ENCODE data around the gene MYRF.

DNA sequence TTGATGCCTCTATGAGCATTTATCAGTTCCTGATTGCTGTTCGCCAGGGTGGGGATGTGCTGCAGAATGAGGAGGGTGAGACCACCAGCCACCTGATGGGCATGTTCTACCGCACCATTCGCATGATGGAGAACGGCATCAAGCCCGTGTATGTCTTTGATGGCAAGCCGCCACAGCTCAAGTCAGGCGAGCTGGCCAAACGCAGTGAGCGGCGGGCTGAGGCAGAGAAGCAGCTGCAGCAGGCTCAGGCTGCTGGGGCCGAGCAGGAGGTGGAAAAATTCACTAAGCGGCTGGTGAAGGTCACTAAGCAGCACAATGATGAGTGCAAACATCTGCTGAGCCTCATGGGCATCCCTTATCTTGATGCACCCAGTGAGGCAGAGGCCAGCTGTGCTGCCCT, 43.0 kb downstream of the MYRF start:
- TF ChIP-seq, protein P1, sequence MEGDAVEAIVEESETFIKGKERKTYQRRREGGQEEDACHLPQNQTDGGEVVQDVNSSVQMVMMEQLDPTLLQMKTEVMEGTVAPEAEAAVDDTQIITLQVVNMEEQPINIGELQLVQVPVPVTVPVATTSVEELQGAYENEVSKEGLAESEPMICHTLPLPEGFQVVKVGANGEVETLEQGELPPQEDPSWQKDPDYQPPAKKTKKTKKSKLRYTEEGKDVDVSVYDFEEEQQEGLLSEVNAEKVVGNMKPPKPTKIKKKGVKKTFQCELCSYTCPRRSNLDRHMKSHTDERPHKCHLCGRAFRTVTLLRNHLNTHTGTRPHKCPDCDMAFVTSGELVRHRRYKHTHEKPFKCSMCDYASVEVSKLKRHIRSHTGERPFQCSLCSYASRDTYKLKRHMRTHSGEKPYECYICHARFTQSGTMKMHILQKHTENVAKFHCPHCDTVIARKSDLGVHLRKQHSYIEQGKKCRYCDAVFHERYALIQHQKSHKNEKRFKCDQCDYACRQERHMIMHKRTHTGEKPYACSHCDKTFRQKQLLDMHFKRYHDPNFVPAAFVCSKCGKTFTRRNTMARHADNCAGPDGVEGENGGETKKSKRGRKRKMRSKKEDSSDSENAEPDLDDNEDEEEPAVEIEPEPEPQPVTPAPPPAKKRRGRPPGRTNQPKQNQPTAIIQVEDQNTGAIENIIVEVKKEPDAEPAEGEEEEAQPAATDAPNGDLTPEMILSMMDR (conservative IDR thresholded peaks at IDR 0.05) = no peak
- TF ChIP-seq EZH2 (IDR thresholded peaks at IDR 0.05; ENCODE audit: low read depth) = no peak

Measured in PC-9 (cell line).